ENCODE measurements around the gene GEN1. TPM values are rescaled to one million over a fixed set of nuclear protein-coding genes. Genes with fewer than 3 reads are reported as not detected.

The GEN1 gene
- total and polyA plus RNA-seq, 2 donors (not counting 1 experiment from before 2014, with no cell fraction given), result 16.7 to 105 TPM

DNA sequence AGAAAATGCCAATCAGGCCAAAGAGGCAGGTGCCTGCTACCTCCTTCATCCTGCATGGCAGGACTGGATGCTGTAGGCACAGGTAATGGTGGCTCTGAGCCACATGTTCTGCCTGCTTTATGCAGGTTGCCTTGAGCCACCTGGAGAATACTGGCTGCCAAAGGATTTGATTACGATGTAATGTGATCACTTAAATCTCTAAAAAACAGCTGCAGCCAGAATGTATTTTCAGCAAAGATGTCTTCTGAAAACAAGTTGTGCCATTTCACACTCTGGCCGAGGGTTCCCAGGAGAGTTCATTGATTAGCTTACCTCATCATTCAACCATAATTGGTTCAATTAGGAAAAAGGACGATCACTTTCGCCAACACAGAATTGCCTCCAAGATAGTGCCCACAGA, 44.4 kb downstream of the GEN1 start:
- 100% methylated on average over 4 of the region's 4 CpGs for WGBS (ENCODE audit: insufficient coverage)
- no peak overlapping the region for H3K4me3 Mint-ChIP-seq
- CTCF ChIA-PET, result interaction anchor here (1.6 kb wide), 1 partner anchor 9 kb away, joined by 4 read pairs; no protein-coding TSS in a partner anchor

DNA sequence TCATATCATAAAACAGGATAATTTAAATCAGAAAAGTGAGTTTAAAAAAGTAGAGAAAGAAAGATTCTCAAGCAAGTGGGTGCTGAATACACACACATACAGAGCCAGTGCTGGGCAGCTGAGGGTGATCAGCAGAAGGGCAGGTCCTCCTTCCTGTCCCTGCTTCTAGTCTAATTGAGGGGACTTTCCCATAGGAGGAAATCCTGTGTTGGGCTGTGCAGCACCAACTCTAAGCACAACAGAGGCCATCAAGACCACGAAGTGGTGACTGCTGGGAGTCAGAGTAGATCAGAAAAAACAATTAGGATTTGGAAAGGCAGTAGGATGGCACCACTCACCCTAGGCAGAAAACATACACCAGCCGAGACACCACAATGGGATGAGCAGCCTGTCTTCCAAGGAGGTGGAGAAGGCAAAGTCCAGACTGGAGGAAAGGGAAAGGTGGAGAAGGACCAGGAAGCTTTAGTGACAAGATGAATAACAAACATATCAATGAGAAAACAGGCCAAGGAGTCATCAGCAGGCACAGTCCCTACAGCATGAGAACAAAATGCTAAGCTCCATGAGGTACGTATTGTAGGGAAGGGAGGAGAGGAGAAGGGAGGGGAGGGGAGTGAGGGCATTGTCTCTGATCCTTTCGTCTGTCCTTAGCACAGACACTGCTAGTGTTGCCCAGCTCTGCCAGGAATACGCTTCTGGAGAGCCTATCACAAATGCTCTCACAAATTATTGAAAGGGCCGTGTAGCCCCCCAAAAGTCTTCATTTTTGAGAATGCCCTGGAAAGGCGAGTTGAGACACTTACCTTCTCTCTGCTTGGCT, 45.6 kb downstream of the GEN1 start:
- peak overlapping the region; percentile 34 for H2AFZ ChIP-seq (ENCODE audit: insufficient read depth, low read depth, low read length, poor library complexity, severe bottlenecking)
- Mint-ChIP-seq H3K4me1 (peaks cover 46% of the 10 kb centered on the region), H3K27me3 (no peaks in the 10 kb centered on the region), H3K27ac (peak overlapping the region; percentile 27), H3K9me3 (ENCODE audit: insufficient read depth) (no peaks in the 10 kb centered on the region), H3K4me3 (peak overlapping the region; percentile 24)
- intact Hi-C loops (cut with micrococcal nuclease), result no loop called here
- DNase-seq (no peak), ATAC-seq (ENCODE audit: low read depth) (peak; percentile 33)
- H3K4me2 ChIP-seq (replicated peaks; ENCODE audit: low read depth, low read length, poor library complexity, severe bottlenecking), result peak overlapping the region; percentile 15
- no peaks in the 10 kb centered on the region for H4K20me1 ChIP-seq (ENCODE audit: control insufficient read depth, insufficient read depth, low read length, poor library complexity, severe bottlenecking)
- H3K4me1 ChIP-seq (ENCODE audit: control insufficient read depth in 2 of 2, insufficient read depth in 2 of 2, low read length in 2 of 2), result peaks cover 33 to 36% of the 10 kb centered on the region in 2 donors
- H3K9ac ChIP-seq (ENCODE audit: low read length), result no peak overlapping the region
- no peaks in the 10 kb centered on the region for H3K9me3 ChIP-seq (ENCODE audit: control extremely low read depth in 1 of 3, control insufficient read depth in 2 of 3, insufficient read depth in 1 of 3, low read length in 2 of 3)
- H3K4me3 ChIP-seq (ENCODE audit: control extremely low read depth in 1 of 5, extremely low read depth in 1 of 5, insufficient read depth in 1 of 5, low read depth in 2 of 5, low read length in 4 of 5), result no peak overlapping the region
- no peaks in the 10 kb centered on the region for H3K36me3 ChIP-seq (replicated peaks in 1 of 2; ENCODE audit: control extremely low read depth in 1 of 2, control insufficient read depth in 1 of 2, extremely low read depth in 1 of 2, insufficient read depth in 2 of 2, low read length in 1 of 2)
- POLR2A ChIA-PET, result no interaction called here
- TF ChIP-seq, protein P1, sequence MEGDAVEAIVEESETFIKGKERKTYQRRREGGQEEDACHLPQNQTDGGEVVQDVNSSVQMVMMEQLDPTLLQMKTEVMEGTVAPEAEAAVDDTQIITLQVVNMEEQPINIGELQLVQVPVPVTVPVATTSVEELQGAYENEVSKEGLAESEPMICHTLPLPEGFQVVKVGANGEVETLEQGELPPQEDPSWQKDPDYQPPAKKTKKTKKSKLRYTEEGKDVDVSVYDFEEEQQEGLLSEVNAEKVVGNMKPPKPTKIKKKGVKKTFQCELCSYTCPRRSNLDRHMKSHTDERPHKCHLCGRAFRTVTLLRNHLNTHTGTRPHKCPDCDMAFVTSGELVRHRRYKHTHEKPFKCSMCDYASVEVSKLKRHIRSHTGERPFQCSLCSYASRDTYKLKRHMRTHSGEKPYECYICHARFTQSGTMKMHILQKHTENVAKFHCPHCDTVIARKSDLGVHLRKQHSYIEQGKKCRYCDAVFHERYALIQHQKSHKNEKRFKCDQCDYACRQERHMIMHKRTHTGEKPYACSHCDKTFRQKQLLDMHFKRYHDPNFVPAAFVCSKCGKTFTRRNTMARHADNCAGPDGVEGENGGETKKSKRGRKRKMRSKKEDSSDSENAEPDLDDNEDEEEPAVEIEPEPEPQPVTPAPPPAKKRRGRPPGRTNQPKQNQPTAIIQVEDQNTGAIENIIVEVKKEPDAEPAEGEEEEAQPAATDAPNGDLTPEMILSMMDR (IDR thresholded peaks at IDR 0.05), result no peak
- no peak for TF ChIP-seq EZH2 (IDR thresholded peaks at IDR 0.05; ENCODE audit: borderline replicate concordance, insufficient read depth, low read depth, low read length, poor library complexity, severe bottlenecking)
- no peaks in the 10 kb centered on the region for H3K27me3 ChIP-seq (replicated peaks in 1 of 4; ENCODE audit: control extremely low read depth in 1 of 4, control insufficient read depth in 3 of 4, insufficient read depth in 4 of 4, low read length in 3 of 4)
- CTCF ChIA-PET, result interaction anchor here (1.0 to 1.5 kb wide), 3 partner anchors 24 to 48 kb away, joined by 3 to 7 read pairs (median 4); no protein-coding TSS in a partner anchor
- H3K27ac ChIP-seq (ENCODE audit: low read length in 2 of 2), result no peak overlapping the region
- 63% methylated on average over 4 of the region's 7 CpGs for WGBS (ENCODE audit: insufficient coverage)
- no peaks in the 10 kb centered on the region for H3K79me2 ChIP-seq (ENCODE audit: control insufficient read depth, insufficient read depth, low read length)

More for the DNA sequence above, 44.4 kb downstream of the GEN1 start:
- H3K9me3 ChIP-seq (ENCODE audit: control extremely low read depth in 1 of 3, control insufficient read depth in 2 of 3, insufficient read depth in 1 of 3, low read length in 2 of 3), result no peaks in the 10 kb centered on the region
- H3K4me1 ChIP-seq (ENCODE audit: control insufficient read depth in 2 of 2, insufficient read depth in 2 of 2, low read length in 2 of 2), result peaks cover 21 to 24% of the 10 kb centered on the region in 2 donors
- peaks cover 39% of the 10 kb centered on the region for H3K4me1 Mint-ChIP-seq
- no peak overlapping the region for H3K4me2 ChIP-seq (replicated peaks; ENCODE audit: low read depth, low read length, poor library complexity, severe bottlenecking)
- intact Hi-C loops (cut with micrococcal nuclease), result no loop called here
- no peaks in the 10 kb centered on the region for H3K27me3 ChIP-seq (replicated peaks in 1 of 4; ENCODE audit: control extremely low read depth in 1 of 4, control insufficient read depth in 3 of 4, insufficient read depth in 4 of 4, low read length in 3 of 4)
- no peak overlapping the region for H3K27ac Mint-ChIP-seq
- H3K27ac ChIP-seq (ENCODE audit: low read length in 2 of 2), result no peak overlapping the region
- H3K36me3 ChIP-seq (replicated peaks in 1 of 2; ENCODE audit: control extremely low read depth in 1 of 2, control insufficient read depth in 1 of 2, extremely low read depth in 1 of 2, insufficient read depth in 2 of 2, low read length in 1 of 2), result no peaks in the 10 kb centered on the region
- no peaks in the 10 kb centered on the region for H3K79me2 ChIP-seq (ENCODE audit: control insufficient read depth, insufficient read depth, low read length)
- no peaks in the 10 kb centered on the region for H3K9me3 Mint-ChIP-seq (ENCODE audit: insufficient read depth)
- H3K9ac ChIP-seq (ENCODE audit: low read length), result no peak overlapping the region
- no peak overlapping the region for H2AFZ ChIP-seq (ENCODE audit: insufficient read depth, low read depth, low read length, poor library complexity, severe bottlenecking)
- DNase-seq (no peak), ATAC-seq (ENCODE audit: low read depth) (no peak)
- no peaks in the 10 kb centered on the region for H4K20me1 ChIP-seq (ENCODE audit: control insufficient read depth, insufficient read depth, low read length, poor library complexity, severe bottlenecking)
- no peak overlapping the region for H3K4me3 ChIP-seq (ENCODE audit: control extremely low read depth in 1 of 5, extremely low read depth in 1 of 5, insufficient read depth in 1 of 5, low read depth in 2 of 5, low read length in 4 of 5)
- no peak for TF ChIP-seq EZH2 (IDR thresholded peaks at IDR 0.05; ENCODE audit: borderline replicate concordance, insufficient read depth, low read depth, low read length, poor library complexity, severe bottlenecking)
- TF ChIP-seq, protein P1 (IDR thresholded peaks at IDR 0.05), result no peak
- POLR2A ChIA-PET, result no interaction called here
- no peaks in the 10 kb centered on the region for H3K27me3 Mint-ChIP-seq

All from B cell (primary cell).